Keratinocyte (primary cell): Measurements from ENCODE around the gene ZIC4. TPM values are rescaled to one million over a fixed set of nuclear protein-coding genes. Genes with fewer than 3 reads are reported as not detected.

Experiments used
- DNase-seq: peaks from one replicate; pipeline ENCODE4 v3.0.0-alpha.2; 2011; ENCODE audit warnings: low read depth, missing footprints, low spot score
- FAIRE-seq: peaks from 2 replicates; lab custom pipeline; 2011; peaks lifted over from hg19 to GRCh38; lab: Jason Lieb, UNC
- H2AFZ ChIP-seq: 2 replicates; pipeline ENCODE4 v1.6.0; 2012; ENCODE audit warnings: low read length, control low read depth, inconsistent platforms; ENCODE audit not compliant: control insufficient read depth
- H3K27ac ChIP-seq: 2 replicates; pipeline ENCODE4 v1.5.1; 2011; ENCODE audit warnings: low read length; ENCODE audit not compliant: control insufficient read depth, insufficient read depth
- H3K27me3 ChIP-seq: 3 replicates; pipeline ENCODE4 v1.6.0; 2011; ENCODE audit warnings: low read length; ENCODE audit not compliant: control insufficient read depth, insufficient read depth; ENCODE audit errors: extremely low read depth
- H3K36me3 ChIP-seq, 2 experiments: 2 replicates in 1 of 2; 3 replicates in 1 of 2; pipeline ENCODE4 v1.5.1; 2011; ENCODE audit warnings: low read length in 2 of 2, mild to moderate bottlenecking in 1 of 2; ENCODE audit not compliant: control insufficient read depth in 2 of 2, insufficient read depth in 2 of 2; ENCODE audit errors: extremely low read depth in 1 of 2
- H3K4me1 ChIP-seq: 3 replicates; pipeline ENCODE4 v1.5.1; 2011; ENCODE audit warnings: low read length; ENCODE audit not compliant: control insufficient read depth, insufficient read depth; ENCODE audit errors: extremely low read depth
- H3K4me2 ChIP-seq: 3 replicates; pipeline ENCODE4 v1.6.0; 2011; ENCODE audit warnings: low read depth, low read length; ENCODE audit not compliant: control insufficient read depth, insufficient read depth; ENCODE audit errors: extremely low read depth
- H3K4me3 ChIP-seq, 3 experiments: fragments of 200-600 bp in 1 of 3; sonication (generic) in 1 of 3; 2 replicates in 2 of 3; 3 replicates in 1 of 3; pipeline ENCODE4 v1.5.1; 2011 to 2016; ENCODE audit warnings: low read length in 3 of 3, mild to moderate bottlenecking in 3 of 3, control low read depth in 2 of 3, inconsistent platforms in 1 of 3, low read depth in 1 of 3, mixed read lengths in 1 of 3, mixed run types in 1 of 3, moderate library complexity in 1 of 3; ENCODE audit not compliant: control insufficient read depth in 2 of 3, insufficient read depth in 2 of 3; ENCODE audit errors: extremely low read depth in 1 of 3
- H3K79me2 ChIP-seq: 2 replicates; pipeline ENCODE4 v1.6.0; 2012; ENCODE audit warnings: low read length; ENCODE audit not compliant: control insufficient read depth, insufficient read depth
- H3K9ac ChIP-seq: 3 replicates; pipeline ENCODE4 v1.6.0; 2011; ENCODE audit warnings: low read length; ENCODE audit not compliant: control insufficient read depth, insufficient read depth; ENCODE audit errors: extremely low read depth
- H3K9me1 ChIP-seq: 3 replicates; pipeline ENCODE4 v1.6.0; 2011; ENCODE audit warnings: low read length; ENCODE audit not compliant: control insufficient read depth, insufficient read depth; ENCODE audit errors: extremely low read depth
- H3K9me3 ChIP-seq: 2 replicates; pipeline ENCODE4 v1.5.1; 2012; ENCODE audit warnings: low read depth, low read length; ENCODE audit not compliant: control insufficient read depth
- H4K20me1 ChIP-seq: 3 replicates; pipeline ENCODE4 v1.6.0; 2011; ENCODE audit warnings: low read length; ENCODE audit not compliant: control insufficient read depth, insufficient read depth; ENCODE audit errors: extremely low read depth
- CTCF ChIP-seq, 3 experiments: IDR thresholded peaks in 1 of 3; conservative IDR thresholded peaks in 1 of 3; optimal IDR thresholded peaks in 1 of 3; 2 replicates in 2 of 3; 3 replicates in 1 of 3; pipeline versions ENCODE3 to v1.5.1; 2011; ENCODE audit warnings: low read length in 3 of 3, mild to moderate bottlenecking in 3 of 3, moderate library complexity in 2 of 3, control low read depth in 1 of 3, inconsistent platforms in 1 of 3; ENCODE audit not compliant: insufficient read depth in 2 of 3; ENCODE audit errors: extremely low read depth in 1 of 3
- EZH2 ChIP-seq: IDR thresholded peaks from one replicate; pipeline ENCODE4 v1.6.1; 2012; ENCODE audit warnings: inconsistent platforms, mild to moderate bottlenecking, low read length, moderate library complexity
- dilution Hi-C: fragments of 300-500 bp; cut with MboI; formaldehyde crosslinking; loops from one replicate; pipeline ENCODE4 v1.7.0; 2020; ENCODE audit warnings: low sequenced_read_pairs; ENCODE audit not compliant: extremely low pct_ligation_motif_present
- polyA plus RNA-seq, 5 experiments: library from polyadenylated mRNA; depleted of rRNA in 3 of 5; stranded (reverse) in 3 of 5; stranded (forward) in 1 of 5; unstranded in 1 of 5; fragments of >200 nt; gene quantifications; 1 replicate in 1 of 5; 2 replicates in 3 of 5; 3 replicates in 1 of 5; pipeline versions ENCODE4 v1.2.1 to v1.2.3, GENCODE V29; 2011 to 2012; ENCODE audit warnings: missing spikeins in 2 of 5, low read depth in 1 of 5, low replicate concordance in 1 of 5

The ZIC4 gene
- polyA plus RNA-seq, 1 donor (not counting 4 experiments of a cell fraction or from before 2014, with no cell fraction given): not detected

GRCh38 chr3:147417551-147418295 is 11.4 kb upstream of the ZIC4 start:
- Histone ChIP-seq H4K20me1 (no peaks in the 10 kb centered on the region), H3K4me2 (no peak overlapping the region), H3K9me1 (no peaks in the 10 kb centered on the region), H3K9me3 (peaks cover 9% of the 10 kb centered on the region), H3K27ac (no peak overlapping the region), H3K4me3 (no peak overlapping the region), H3K27me3 (peaks cover 78% of the 10 kb centered on the region), H3K79me2 (no peaks in the 10 kb centered on the region), H3K4me1 (no peaks in the 10 kb centered on the region), H3K36me3 (no peaks in the 10 kb centered on the region), H2AFZ (no peak overlapping the region), H3K9ac (no peak overlapping the region)
- FAIRE-seq: no peak
- TF ChIP-seq EZH2: no peak
- TF ChIP-seq CTCF (optimal IDR thresholded peaks at IDR 0.05 in 1 of 3, IDR thresholded peaks at IDR 0.05 in 1 of 3, conservative IDR thresholded peaks at IDR 0.05 in 1 of 3; ENCODE audit: extremely low read depth in 1 of 3, insufficient read depth in 2 of 3, low read length in 3 of 3): no peak
- DNase-seq: no peak
- dilution Hi-C loops: no loop called here

DNA sequence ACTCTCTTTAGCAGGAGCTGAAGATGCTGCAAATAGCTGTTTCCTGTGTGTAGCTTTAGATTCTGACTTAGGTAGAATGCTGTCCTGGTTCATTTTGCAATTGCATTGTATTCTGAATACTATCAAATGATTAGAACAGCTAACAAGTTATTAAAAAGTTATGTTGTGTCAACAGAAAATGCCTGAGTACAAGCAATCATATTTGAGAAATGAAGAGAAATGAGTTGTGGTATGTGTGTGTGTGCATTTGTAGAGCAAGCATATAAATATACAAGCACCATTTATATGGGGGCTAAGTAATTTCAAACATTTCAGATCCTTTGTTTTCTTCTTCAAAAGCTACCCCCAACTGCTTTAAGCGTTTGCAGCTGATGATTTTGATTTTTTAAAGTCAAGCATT is 10.6 kb upstream of the ZIC4 start:
- FAIRE-seq: no peak
- Histone ChIP-seq H3K27ac (no peak overlapping the region), H3K27me3 (peaks cover 78% of the 10 kb centered on the region), H3K9me1 (no peaks in the 10 kb centered on the region), H3K9ac (no peak overlapping the region), H3K79me2 (no peaks in the 10 kb centered on the region), H3K36me3 (no peaks in the 10 kb centered on the region), H2AFZ (no peak overlapping the region), H4K20me1 (no peaks in the 10 kb centered on the region), H3K9me3 (peaks cover 12% of the 10 kb centered on the region), H3K4me1 (no peaks in the 10 kb centered on the region), H3K4me2 (no peak overlapping the region), H3K4me3 (no peak overlapping the region)
- dilution Hi-C loops: no loop called here
- TF ChIP-seq EZH2 (no peak), CTCF (optimal IDR thresholded peaks at IDR 0.05 in 1 of 3, IDR thresholded peaks at IDR 0.05 in 1 of 3, conservative IDR thresholded peaks at IDR 0.05 in 1 of 3; ENCODE audit: extremely low read depth in 1 of 3, insufficient read depth in 2 of 3, low read length in 3 of 3) (no peak)
- DNase-seq: no peak
